AG09309 (cell line): ENCODE results near the gene TOP3A.

Experiments
- DNase-seq: peaks from one replicate; pipeline ENCODE4 v3.0.0-alpha.2; 2010; ENCODE audit warnings: low read depth
- H3K4me3 ChIP-seq: 2 replicates; pipeline ENCODE4 v1.5.1; 2011; ENCODE audit warnings: mild to moderate bottlenecking, low read depth, low read length, moderate library complexity; ENCODE audit not compliant: control insufficient read depth
- TF ChIP-seq, protein P1 (sequence below): IDR thresholded peaks from 2 replicates; pipeline ENCODE4 v1.5.1; 2011; ENCODE audit warnings: mild to moderate bottlenecking, low read depth, low read length, inconsistent platforms; ENCODE audit not compliant: insufficient read depth, control insufficient read depth; ENCODE audit errors: missing control alignments

Gene TOP3A

DNA sequence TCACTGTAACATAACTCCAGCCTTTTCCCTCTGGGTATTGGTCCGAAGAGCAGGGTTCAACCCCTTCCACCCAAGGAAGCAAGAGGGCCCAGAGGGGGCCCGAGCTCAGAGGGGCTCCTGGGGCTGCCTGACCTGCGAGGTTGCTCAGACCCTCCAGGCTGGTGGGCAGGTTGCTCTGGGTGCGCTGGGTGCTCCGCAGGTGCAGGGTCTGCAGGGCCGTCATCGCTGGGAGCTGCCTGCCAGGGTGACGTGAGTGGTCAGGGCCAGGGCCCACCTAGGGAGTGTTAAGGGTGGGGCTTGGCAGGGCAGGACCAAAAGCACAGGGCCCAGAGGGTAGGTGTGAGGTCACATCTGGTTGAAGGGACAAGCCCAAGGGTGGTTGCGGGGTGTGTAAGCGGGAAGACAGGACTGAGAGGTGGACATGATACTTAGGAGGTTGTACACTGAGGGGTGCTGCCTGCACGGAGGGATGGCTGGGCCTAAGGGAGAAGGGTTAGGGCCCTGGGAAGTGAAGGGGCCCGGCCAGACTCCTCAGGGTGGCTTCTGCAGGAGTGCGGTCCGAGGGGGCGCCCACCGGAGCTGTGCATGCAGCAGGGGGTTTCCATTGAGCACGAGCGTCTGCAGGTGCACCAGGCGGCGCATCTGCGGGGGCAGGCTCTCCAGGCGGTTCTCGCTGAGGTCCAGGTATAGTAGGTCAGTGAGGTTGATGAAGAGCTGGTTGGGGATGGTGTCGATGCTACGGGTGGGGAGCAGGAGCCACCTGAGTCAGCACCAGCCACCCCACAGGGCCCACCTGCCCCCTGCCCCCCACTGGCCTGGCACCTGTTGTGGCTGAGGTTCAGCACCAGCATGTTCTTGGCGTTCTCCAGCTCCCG is 60.6 kb downstream of the TOP3A start:
- no peak overlapping the region for H3K4me3 ChIP-seq
- DNase-seq: no peak
- TF ChIP-seq, protein P1, sequence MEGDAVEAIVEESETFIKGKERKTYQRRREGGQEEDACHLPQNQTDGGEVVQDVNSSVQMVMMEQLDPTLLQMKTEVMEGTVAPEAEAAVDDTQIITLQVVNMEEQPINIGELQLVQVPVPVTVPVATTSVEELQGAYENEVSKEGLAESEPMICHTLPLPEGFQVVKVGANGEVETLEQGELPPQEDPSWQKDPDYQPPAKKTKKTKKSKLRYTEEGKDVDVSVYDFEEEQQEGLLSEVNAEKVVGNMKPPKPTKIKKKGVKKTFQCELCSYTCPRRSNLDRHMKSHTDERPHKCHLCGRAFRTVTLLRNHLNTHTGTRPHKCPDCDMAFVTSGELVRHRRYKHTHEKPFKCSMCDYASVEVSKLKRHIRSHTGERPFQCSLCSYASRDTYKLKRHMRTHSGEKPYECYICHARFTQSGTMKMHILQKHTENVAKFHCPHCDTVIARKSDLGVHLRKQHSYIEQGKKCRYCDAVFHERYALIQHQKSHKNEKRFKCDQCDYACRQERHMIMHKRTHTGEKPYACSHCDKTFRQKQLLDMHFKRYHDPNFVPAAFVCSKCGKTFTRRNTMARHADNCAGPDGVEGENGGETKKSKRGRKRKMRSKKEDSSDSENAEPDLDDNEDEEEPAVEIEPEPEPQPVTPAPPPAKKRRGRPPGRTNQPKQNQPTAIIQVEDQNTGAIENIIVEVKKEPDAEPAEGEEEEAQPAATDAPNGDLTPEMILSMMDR: no peak

- TF ChIP-seq, protein P1: no peak
- no peak for DNase-seq
Measured at GRCh38 chr17:18253187-18253884, 61.5 kb downstream of the TOP3A start.

DNA sequence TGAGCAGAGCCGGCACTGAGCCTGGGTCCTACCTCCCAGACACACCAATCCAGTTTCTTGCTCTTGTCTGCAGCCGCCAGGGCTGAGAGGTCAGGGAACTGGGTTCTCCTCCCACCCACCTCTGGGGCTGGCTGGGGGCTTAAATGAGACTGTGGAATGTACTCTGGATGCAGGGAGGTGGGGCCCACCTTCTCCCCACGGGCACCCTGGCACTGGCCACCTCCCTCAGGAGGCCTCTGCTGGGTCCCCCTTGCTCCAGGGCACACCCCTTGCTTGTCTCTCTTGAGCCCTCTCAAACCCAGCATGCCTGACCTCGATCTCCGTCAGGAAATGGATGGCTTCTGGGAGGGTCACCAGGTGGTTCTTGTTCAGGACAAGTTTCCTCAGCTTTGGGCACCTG is 62.6 kb downstream of the TOP3A start:
- H3K4me3 ChIP-seq: no peak overlapping the region
- no peak for DNase-seq
- TF ChIP-seq, protein P1: no peak

More at GRCh38 chr17:18253187-18253884, 61.5 kb downstream of the TOP3A start:
- no peak overlapping the region for H3K4me3 ChIP-seq

- no peak for DNase-seq
- TF ChIP-seq, protein P1: no peak
Measured at GRCh38 chr17:18251204-18251603, 63.6 kb downstream of the TOP3A start.

DNA sequence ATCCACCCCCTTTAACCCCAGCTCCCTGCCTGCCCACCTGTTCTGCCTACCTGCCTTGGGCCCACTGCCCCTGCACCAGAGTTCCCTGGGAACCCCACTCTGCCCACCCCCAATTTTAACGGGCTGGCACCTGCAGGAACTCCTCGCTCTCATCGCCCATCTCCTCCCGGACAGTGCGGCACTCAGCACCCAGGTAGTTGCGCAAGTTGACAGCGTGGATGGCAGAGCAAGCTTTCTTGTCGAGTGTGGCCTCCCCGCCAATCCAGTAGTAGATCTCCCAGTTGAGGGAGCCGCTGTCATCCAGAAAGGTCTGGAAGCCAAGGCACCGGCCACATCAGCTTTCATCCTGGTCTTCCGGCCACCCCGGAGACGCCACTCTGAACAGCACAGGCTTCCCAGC is 64.1 kb downstream of the TOP3A start:
- H3K4me3 ChIP-seq: no peak overlapping the region
- TF ChIP-seq, protein P1: no peak
- no peak for DNase-seq

More at GRCh38 chr17:18251204-18251603, 63.6 kb downstream of the TOP3A start:
- no peak overlapping the region for H3K4me3 ChIP-seq

DNA sequence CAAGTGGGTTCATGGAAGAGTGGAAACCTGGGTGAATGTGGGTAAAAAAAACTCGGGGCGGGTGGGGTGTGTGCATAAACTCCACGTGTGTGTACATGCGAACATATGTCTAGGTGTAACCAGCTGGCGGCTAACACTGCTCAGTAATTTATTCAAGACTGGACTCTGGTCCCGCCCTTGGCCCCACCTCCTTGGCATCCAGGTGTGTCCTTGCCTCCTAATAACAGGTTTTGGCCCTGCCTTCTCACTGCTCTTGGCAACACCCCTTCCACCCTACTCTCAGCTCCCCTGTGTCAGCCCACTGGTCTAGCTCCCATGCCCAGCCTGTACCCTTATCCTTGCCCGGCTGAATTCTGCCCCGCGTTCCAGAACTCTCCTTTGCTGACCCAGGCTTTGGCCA is 64.5 kb downstream of the TOP3A start:
- no peak for DNase-seq

More for the DNA sequence above, 64.5 kb downstream of the TOP3A start:
- TF ChIP-seq, protein P1: no peak
- H3K4me3 ChIP-seq: no peak overlapping the region
